Activated T-cell treated with anti-CD3 and anti-CD28 coated beads, Interleukin-2, amount 50 U/mL, for 24 hours (primary cell): ENCODE results near the gene F2RL2.

ENCODE experiments used
- DNase-seq: peaks from one replicate; pipeline ENCODE4 v3.0.0-alpha.2; 2020
- H3K27ac Mint-ChIP-seq: 2 replicates; pipeline ENCODE4 v1.8.0; 2020; ENCODE audit warnings: mild to moderate bottlenecking, mixed read lengths
- H3K27me3 Mint-ChIP-seq: 2 replicates; pipeline ENCODE4 v1.8.0; 2020; ENCODE audit warnings: mixed read lengths
- H3K36me3 Mint-ChIP-seq: 2 replicates; pipeline ENCODE4 v1.8.0; 2020; ENCODE audit warnings: low read depth, mixed read lengths
- H3K4me1 Mint-ChIP-seq: 2 replicates; pipeline ENCODE4 v1.8.0; 2020; ENCODE audit warnings: low read depth, mixed read lengths
- H3K4me3 Mint-ChIP-seq: 2 replicates; pipeline ENCODE4 v1.8.0; 2020; ENCODE audit warnings: mild to moderate bottlenecking, moderate library complexity, mixed read lengths
- H3K9me3 Mint-ChIP-seq: 2 replicates; pipeline ENCODE4 v1.8.0; 2020; ENCODE audit warnings: mixed read lengths

Gene F2RL2

DNA sequence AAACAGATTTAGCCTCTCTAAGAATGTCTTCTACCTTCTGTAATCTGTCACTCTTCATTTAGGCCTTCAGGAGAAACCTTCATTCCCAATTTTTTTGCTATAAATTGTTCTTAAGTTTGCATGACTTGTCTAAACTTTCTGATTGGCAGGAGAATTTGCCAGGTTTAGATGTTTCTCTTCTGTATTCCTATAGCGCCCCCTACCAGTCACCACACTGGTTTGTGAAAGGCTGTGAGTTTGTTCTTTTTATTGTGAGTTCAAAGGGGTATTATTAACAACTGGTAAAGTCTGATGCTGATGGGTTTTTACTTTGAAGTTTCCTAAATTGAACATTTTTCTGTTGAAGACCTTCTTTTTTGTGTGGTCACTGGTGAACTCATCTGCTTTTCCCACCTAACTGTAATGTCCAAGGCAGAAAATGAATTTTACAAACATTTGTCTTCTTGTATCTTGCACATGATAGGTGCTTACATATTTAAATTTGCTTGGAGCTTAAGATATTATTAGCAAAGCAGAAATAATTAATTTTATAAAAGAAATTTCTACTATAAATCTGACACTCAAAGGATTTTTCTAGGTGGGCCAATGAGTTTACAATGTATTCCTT is 18.4 kb upstream of the F2RL2 start:
- peaks cover 89% of the 10 kb centered on the region for H3K36me3 Mint-ChIP-seq
- no peak overlapping the region for H3K27ac Mint-ChIP-seq
- DNase-seq: peak; percentile 61
- no peaks in the 10 kb centered on the region for H3K27me3 Mint-ChIP-seq
- no peaks in the 10 kb centered on the region for H3K9me3 Mint-ChIP-seq
- peaks cover 6% of the 10 kb centered on the region for H3K4me1 Mint-ChIP-seq
- no peak overlapping the region for H3K4me3 Mint-ChIP-seq

DNA sequence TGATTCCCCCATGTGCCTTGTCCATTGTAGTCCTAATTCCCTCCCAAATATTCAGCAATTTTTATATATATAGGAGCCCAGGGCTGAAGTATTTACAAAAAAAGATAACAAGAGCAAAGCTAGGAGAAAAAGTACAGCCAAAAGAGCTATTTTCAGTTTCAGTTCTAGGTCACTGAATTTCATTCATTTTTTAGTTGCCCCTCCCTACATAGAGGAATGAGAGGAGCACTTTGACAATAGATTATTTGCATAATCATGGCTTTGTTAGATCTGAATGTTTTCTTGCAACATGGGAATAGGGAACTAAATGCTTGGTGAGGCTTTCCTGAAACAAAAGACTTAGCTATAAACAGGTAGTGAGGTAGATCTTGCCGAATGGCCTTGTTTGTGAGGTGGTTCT is 15.3 kb upstream of the F2RL2 start:
- H3K27ac Mint-ChIP-seq: peak overlapping the region; percentile 62
- no peaks in the 10 kb centered on the region for H3K9me3 Mint-ChIP-seq
- no peaks in the 10 kb centered on the region for H3K27me3 Mint-ChIP-seq
- DNase-seq: no peak
- H3K4me3 Mint-ChIP-seq: no peak overlapping the region
- H3K36me3 Mint-ChIP-seq: peaks cover 89% of the 10 kb centered on the region
- peaks cover 10% of the 10 kb centered on the region for H3K4me1 Mint-ChIP-seq

DNA sequence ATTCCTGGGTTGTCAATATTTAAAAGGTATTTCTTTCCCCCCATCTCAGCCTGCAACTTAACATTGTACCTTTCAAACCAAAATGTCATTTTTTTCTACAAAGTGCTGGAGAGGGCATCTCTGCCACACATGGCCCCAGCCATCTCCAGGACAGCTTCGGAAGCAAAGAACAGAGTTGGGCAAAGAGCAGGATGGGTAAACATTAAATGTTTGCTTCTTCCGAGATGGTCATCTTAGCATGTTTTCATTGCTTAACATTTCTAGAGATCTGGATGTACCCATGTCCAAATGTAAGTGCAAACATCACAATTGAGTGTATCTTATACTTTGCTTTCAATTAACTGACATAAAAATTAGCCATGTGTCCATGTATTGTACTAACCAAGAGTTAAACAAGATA is 14.3 kb upstream of the F2RL2 start:
- Mint-ChIP-seq H3K27ac (no peak overlapping the region), H3K9me3 (no peaks in the 10 kb centered on the region), H3K4me1 (peaks cover 11% of the 10 kb centered on the region), H3K4me3 (no peak overlapping the region), H3K36me3 (peaks cover 86% of the 10 kb centered on the region), H3K27me3 (no peaks in the 10 kb centered on the region)
- no peak for DNase-seq

DNA sequence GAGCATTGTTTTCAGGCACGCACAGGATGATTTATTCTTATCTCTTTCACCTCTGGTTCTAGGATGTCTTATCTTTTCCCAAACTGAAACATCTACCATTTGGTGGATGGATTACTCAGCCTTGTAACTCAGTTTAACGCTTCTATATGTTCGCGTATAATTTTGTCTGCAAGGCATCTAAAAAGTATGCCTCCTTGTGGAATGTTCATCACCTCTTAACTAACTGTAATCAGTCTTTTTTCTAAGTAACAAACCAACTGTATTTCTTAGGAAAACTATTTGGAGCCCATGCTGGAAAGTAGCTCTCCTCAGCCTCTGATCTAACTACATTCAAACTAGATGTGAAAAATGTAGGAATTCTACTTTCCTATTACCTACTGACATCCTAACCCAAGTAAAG is 11.5 kb upstream of the F2RL2 start:
- Mint-ChIP-seq H3K4me3 (no peak overlapping the region), H3K4me1 (peaks cover 11% of the 10 kb centered on the region), H3K36me3 (peaks cover 84% of the 10 kb centered on the region), H3K27ac (peak overlapping the region; percentile 41), H3K9me3 (no peaks in the 10 kb centered on the region), H3K27me3 (no peaks in the 10 kb centered on the region)
- DNase-seq: no peak

DNA sequence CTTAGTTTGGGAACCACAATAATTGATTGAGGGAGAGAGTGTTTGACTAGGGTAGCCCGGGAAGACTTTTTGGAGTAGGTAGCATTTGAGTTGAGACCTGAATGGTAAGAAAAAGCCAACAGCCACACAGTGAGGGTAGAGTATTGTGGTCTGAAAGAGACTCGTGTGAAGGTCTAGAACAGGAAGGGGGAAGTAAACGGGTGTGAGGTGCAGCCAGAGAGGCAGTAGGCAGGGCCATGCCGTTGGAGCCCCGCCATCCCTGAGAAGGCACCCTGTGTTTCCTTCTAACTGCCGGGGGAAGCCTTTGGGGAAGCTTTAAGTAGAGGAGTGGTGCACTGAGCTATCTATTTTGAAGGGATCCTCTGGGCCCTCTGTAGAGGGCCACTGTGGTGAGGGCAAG is 3.5 kb upstream of the F2RL2 start:
- Mint-ChIP-seq H3K4me1 (peaks cover 23% of the 10 kb centered on the region), H3K27me3 (no peaks in the 10 kb centered on the region), H3K4me3 (no peak overlapping the region), H3K36me3 (peaks cover 72% of the 10 kb centered on the region), H3K9me3 (no peaks in the 10 kb centered on the region), H3K27ac (peak overlapping the region; percentile 39)
- no peak for DNase-seq

DNA sequence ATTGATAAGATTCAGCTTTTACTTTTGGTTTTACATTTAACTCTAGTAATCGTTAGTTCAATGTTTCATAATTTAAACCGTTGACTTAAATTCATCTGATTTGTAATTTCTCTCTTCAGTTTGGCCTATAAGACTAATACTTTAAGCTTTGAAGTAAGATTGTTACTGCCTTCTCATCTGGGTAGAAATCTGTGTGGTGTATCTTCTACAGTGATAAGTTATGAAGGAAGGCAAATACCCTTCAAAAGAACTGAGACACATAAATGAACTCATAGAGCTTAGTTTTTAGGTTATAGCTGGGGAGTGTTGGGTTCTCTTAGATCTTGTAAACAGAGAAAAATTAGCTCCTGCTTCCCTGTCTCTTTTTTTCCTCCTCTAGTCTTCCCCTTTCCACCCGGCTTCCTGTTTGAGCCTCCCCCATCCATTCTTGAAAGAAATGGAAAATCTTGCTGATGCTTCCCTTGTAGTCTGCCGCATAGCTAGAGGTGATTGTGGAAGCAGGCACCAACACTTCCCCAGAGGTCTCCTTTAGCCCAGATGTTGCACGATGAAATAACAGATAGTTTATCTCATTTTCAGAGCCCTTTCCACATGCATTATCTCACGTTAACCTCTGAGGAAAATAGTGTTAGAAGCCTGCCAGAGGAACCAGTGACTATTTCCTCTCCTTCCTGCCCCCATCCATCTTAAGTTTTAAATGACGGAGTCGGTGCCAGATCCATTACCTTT is 2.0 kb upstream of the F2RL2 start:
- Mint-ChIP-seq H3K27ac (peak overlapping the region; percentile 41), H3K9me3 (no peaks in the 10 kb centered on the region), H3K4me1 (peaks cover 25% of the 10 kb centered on the region), H3K27me3 (no peaks in the 10 kb centered on the region), H3K4me3 (no peak overlapping the region), H3K36me3 (peaks cover 62% of the 10 kb centered on the region)
- DNase-seq: no peak

DNA sequence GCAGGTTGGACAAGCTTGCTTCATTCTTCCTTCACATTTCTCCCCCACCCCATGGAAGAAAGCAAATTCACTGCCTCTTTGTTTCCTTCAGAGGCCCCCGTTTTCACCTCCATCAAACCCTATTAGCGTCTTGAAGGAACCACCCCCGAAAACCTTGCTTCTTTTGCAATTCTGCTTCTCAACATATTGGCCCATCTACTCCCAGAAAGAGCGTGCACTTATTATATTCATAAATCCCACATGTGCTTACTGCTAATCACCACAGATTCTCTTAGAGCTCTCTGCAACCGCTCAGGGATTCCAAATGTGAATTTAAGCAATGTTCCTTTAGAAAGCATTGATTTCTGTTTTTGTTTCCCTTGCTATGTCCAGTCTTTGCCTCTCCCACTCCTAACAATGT is 1.1 kb downstream of the F2RL2 start:
- H3K4me1 Mint-ChIP-seq: peaks cover 28% of the 10 kb centered on the region
- no peaks in the 10 kb centered on the region for H3K9me3 Mint-ChIP-seq
- H3K36me3 Mint-ChIP-seq: peaks cover 55% of the 10 kb centered on the region
- H3K27me3 Mint-ChIP-seq: no peaks in the 10 kb centered on the region
- H3K27ac Mint-ChIP-seq: no peak overlapping the region
- DNase-seq: no peak
- H3K4me3 Mint-ChIP-seq: no peak overlapping the region

DNA sequence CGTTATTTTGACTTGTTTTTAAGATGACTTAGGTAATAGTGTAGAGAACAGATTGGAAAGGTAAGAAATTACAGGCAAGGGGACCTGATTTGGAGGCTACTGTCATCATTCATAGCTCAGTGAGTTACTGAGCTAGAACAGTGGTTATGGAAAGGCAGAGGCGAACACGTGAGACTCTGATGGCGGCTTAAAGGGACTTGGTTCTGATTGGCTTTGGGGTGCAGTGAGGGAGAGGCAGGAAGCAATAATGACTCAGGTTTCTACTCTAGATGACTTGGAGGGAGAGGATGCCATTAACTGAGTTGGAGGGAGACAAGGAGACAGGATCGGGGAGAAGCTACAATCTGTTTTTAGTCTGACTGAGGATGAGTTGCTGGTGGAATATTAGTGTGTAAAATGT is 3.0 kb downstream of the F2RL2 start:
- Mint-ChIP-seq H3K4me3 (no peak overlapping the region), H3K9me3 (no peaks in the 10 kb centered on the region), H3K36me3 (peaks cover 50% of the 10 kb centered on the region), H3K4me1 (peaks cover 14% of the 10 kb centered on the region), H3K27ac (no peak overlapping the region), H3K27me3 (no peaks in the 10 kb centered on the region)
- DNase-seq: no peak

DNA sequence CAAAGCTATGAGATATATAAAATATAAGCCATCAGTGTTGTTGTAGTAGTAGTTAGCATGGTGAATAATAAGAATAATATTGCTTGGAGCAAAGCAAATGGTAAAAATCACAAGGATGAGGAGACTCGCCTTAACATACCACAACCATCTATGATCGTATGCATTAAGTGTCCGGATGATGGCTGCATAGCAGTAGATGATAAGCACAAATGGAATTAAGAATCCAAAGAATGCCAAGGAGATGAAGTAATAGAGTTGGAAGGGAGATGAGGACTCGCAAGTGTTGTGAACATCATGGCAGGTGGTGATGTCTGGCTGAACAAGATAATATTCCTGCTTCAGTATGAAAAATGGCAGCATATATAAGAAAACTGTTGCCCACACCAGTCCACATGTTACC is 5.5 kb downstream of the F2RL2 start:
- no peaks in the 10 kb centered on the region for H3K27me3 Mint-ChIP-seq
- peaks cover 61% of the 10 kb centered on the region for H3K36me3 Mint-ChIP-seq
- H3K4me3 Mint-ChIP-seq: no peak overlapping the region
- H3K9me3 Mint-ChIP-seq: no peaks in the 10 kb centered on the region
- no peak for DNase-seq
- H3K27ac Mint-ChIP-seq: no peak overlapping the region
- H3K4me1 Mint-ChIP-seq: peaks cover 8% of the 10 kb centered on the region

DNA sequence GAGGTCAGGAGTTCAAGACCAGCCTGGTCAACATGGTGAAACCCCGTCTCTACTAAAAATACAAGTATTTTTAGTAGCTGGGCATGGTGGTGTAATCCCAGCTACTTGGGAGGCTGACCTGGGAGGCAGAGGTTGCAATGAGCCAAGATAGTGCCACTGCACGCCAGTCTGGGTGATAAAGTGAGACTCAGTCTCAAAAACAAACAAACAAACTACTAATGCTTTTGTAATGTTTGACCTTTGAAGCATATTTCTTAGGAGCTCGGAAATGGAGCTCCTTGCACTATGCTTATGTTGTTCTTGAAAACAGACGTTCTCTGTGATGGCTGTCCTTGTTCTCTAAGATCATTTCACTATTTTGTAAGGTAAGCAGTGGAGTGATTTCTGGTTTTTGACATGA is 6.0 kb downstream of the F2RL2 start:
- no peak overlapping the region for H3K4me3 Mint-ChIP-seq
- H3K27ac Mint-ChIP-seq: no peak overlapping the region
- no peaks in the 10 kb centered on the region for H3K9me3 Mint-ChIP-seq
- DNase-seq: no peak
- H3K36me3 Mint-ChIP-seq: peaks cover 64% of the 10 kb centered on the region
- H3K4me1 Mint-ChIP-seq: peaks cover 8% of the 10 kb centered on the region
- no peaks in the 10 kb centered on the region for H3K27me3 Mint-ChIP-seq

DNA sequence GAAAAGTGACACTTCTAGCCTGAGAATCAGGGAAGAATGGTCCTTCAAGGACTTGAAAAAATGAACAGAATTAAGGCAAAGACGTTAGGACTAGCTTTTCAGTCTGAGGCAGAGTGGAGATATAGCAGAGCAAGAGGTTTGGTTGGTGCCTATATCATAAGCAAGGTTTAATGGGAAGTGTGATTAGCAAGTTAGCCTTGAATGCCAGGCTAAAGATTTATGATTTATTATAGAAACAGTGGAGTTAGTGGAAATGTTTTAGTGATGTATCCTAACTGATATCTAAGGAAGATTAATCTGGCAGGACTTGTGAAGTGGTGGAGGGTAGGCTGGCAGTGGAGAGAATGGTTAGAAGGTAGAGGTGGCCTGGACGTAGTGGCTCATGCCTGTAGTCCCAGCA is 7.0 kb downstream of the F2RL2 start:
- no peak for DNase-seq
- no peak overlapping the region for H3K27ac Mint-ChIP-seq
- H3K27me3 Mint-ChIP-seq: no peaks in the 10 kb centered on the region
- peaks cover 5% of the 10 kb centered on the region for H3K4me1 Mint-ChIP-seq
- H3K36me3 Mint-ChIP-seq: peaks cover 70% of the 10 kb centered on the region
- no peak overlapping the region for H3K4me3 Mint-ChIP-seq
- H3K9me3 Mint-ChIP-seq: no peaks in the 10 kb centered on the region

DNA sequence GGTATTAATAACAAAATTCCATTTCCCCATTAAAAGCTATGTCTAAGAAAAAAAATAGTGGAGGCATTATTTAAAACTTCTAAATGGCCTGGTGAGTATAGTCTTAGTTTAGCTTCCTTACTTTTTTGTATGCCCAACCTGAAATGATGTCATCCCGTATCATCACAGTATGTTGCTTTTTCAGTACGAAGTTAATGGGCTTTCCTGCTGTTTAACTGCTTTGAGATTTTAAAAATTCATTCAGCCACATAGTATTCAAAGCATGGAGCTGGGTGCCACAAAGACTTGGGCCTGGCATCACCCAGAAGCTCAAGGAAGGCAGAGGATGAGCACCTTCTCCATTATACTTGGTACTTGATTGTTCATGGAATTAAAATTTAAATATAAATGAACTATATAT is 7.4 kb downstream of the F2RL2 start:
- no peaks in the 10 kb centered on the region for H3K27me3 Mint-ChIP-seq
- H3K9me3 Mint-ChIP-seq: no peaks in the 10 kb centered on the region
- H3K4me3 Mint-ChIP-seq: no peak overlapping the region
- no peak overlapping the region for H3K27ac Mint-ChIP-seq
- H3K36me3 Mint-ChIP-seq: peaks cover 73% of the 10 kb centered on the region
- DNase-seq: no peak
- peaks cover 5% of the 10 kb centered on the region for H3K4me1 Mint-ChIP-seq

DNA sequence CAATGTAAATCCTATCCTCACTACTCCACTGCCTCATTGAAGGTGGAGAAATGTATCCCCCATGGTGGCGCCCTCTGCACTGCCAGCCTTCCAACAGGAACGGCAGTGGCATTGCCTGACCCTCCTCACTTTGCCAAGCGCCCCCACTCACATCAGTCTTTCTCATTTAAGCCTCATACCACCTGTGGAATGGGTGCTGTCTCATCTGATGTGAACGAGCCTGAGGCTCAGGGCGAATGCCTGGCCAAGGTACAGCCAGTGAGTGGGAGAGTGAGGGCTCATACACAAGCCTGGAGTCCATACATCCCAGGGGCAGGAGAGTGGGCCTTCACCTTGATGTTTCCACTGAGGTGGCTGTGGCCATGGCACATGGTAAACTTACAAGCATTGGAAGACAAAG is 10.3 kb downstream of the F2RL2 start:
- peaks cover 14% of the 10 kb centered on the region for H3K4me1 Mint-ChIP-seq
- no peak overlapping the region for H3K27ac Mint-ChIP-seq
- H3K9me3 Mint-ChIP-seq: no peaks in the 10 kb centered on the region
- no peak for DNase-seq
- H3K27me3 Mint-ChIP-seq: no peaks in the 10 kb centered on the region
- H3K36me3 Mint-ChIP-seq: peaks cover 65% of the 10 kb centered on the region
- H3K4me3 Mint-ChIP-seq: no peak overlapping the region

DNA sequence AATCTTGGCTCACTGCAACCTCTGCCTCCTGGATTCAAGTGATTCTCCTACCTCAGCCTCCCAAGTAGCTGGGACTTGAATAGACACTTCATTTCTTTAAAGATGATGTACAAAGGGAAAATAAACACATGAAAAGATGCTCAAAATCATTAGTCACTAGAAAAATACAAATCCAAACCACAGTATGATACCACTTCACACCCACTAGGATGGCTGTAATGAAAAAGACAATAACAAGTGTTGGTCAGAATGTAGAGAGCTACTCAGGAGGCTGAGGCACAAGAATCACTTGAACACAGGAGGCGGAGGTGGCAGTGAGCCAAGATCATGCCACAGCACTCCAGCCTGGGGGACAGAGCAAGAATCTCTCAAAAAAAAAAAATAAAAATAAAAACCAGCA is 13.0 kb downstream of the F2RL2 start:
- no peaks in the 10 kb centered on the region for H3K27me3 Mint-ChIP-seq
- no peaks in the 10 kb centered on the region for H3K9me3 Mint-ChIP-seq
- no peak overlapping the region for H3K4me3 Mint-ChIP-seq
- H3K36me3 Mint-ChIP-seq: peaks cover 71% of the 10 kb centered on the region
- no peak for DNase-seq
- H3K27ac Mint-ChIP-seq: no peak overlapping the region
- peaks cover 36% of the 10 kb centered on the region for H3K4me1 Mint-ChIP-seq

DNA sequence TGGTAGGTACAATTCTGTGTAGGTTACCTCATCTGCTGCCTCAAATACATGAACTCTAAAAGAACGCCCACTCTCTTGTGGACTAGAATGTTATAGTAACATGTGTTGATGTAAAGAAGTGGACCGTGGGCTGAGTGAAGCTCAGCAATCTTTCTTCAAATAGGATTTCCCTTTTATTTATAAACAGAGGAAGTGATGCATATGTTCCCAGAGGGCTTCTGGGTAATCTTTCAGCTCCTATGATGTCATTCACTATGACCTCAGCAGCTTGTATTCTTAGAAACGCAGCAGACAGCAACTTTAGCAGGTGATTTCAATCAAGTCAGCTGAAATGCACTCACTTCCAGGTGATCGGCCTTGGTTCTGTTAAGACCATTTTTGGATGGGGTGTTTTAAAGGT is 14.4 kb downstream of the F2RL2 start:
- Mint-ChIP-seq H3K9me3 (no peaks in the 10 kb centered on the region), H3K27me3 (no peaks in the 10 kb centered on the region), H3K4me1 (peaks cover 41% of the 10 kb centered on the region), H3K36me3 (peaks cover 72% of the 10 kb centered on the region), H3K4me3 (no peak overlapping the region), H3K27ac (peak overlapping the region; percentile 1)
- DNase-seq: no peak
